Glomerular visceral epithelial cell (primary cell): ENCODE measurements around the gene CEMIP.

Source experiments
- DNase-seq: peaks from one replicate; pipeline ENCODE4 v3.0.0-alpha.2; 2016; ENCODE audit errors: extremely low spot score

The CEMIP gene

DNA sequence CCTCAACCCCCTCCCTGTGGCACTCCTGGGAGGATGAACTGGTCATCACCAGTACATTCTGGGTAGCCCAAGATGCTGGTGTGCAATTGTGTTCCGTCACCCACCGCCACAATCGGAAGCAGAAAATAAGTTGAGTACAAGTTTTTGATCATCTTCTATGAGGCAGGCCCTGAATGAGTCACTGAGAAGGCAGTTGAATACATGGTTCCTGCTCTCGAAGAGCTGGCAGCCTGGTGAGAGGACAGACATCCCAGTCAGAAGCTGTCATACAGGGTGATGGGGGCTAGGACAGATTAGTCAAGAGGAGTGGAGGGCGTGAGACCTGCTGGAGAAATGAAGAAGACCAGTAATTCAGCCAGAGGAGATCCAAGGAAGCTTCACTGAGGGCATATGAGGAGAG, 6.2 kb downstream of the CEMIP start:
- no peak for DNase-seq

DNA sequence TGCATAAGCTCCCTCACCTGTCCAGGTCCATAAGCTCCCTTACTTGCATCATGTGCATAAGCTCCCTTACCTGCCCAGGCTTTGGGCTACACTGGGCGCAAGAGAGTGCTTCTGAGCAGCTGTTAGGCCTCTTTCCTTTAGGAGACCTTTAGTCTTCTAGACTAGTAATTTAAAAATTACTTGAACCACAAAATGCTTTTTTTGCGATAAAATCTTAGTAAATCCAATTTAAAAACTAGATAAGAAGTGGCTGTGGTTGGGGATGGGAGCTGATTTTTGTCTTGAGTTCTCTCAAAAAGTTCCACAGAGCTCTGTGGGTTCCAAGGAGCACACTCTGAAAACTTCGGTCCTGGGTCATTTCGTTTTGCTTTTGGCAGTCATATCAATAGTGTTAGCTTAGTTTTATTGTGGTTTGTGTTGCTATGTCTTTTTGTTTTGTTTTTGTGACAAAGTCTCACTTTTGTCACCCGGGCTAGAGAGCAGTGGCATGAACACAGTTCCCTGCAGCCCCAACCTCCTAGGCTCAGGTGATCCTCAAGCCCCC, 6.7 kb downstream of the CEMIP start:
- DNase-seq, result no peak

DNA sequence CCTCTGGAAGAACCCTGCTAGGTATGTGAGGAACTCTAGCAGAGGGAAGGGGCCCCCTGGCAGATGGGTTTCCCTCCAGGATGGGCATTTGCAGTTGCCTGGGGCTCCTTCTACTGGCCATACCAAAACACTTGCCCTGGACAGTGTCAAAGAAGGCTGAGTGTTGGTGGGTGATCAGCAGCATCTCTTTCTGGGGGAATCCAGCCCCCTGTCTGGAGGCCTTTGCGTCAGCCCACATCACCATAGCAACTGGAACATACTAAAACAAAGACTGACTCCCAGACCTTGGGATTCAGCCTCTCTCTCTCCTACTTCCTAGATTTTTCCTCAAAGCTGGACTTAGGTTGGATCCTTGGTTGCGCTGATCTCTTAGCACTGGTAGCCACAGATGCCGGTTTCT, 8.1 kb downstream of the CEMIP start:
- DNase-seq, result no peak

DNA sequence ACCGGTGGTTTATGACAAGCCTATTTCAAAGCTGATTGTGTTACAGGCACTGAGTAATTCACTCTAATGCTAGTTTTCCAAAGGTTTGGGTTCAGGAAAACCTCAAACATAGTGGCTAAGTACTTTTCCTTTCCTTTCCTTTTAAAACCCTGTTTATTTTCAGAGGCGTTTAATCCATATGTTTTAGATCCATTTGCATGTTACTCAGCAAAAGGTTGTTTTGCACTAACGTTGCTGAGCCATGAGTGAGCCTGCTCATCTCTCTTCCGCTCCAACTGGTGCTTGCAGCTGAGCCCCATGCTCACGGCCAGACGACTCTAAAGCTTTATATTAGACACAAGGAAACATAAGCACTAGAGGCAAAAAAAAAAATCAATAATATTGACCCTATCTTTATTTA, 9.4 kb downstream of the CEMIP start:
- no peak for DNase-seq

DNA sequence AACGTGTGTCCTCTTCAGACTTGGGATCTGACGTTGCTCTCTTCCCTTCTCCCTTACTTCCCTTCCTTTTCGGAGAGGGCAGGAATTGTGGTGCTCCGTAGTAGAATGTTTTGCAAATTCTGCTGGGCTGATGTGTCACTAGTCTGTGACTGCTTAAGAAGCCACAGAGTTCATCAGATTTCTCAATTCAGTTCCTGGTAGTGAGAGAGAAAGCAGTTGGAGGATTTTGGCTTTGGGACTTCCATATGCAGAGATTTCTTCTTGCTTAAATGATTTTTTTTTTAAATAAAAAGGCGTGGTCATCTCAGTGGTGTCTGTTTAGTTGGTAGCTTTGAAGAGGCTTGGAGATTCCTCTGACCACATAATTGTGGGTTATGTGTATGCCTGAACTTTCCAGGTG, 10.1 kb downstream of the CEMIP start:
- DNase-seq, result peak; percentile 61

DNA sequence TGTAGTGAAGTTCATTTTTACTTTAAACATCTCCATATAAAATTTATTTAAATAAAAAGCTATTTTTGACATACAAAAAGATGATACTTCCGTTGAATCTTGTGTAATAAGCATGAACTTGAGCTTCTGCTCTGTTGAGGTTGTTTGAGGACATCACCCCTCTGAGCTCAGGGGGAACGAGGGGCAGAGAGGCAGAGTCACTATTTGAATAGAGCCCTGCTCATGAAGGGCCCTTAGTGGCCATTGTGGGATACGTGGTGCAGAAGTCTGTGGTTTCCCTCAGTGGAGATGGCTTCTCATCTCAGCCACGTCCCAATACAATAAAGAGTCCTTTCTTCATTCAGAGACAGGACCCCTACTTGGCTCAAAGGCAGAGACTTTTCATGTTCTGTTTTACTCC, 10.6 kb downstream of the CEMIP start:
- no peak for DNase-seq

DNA sequence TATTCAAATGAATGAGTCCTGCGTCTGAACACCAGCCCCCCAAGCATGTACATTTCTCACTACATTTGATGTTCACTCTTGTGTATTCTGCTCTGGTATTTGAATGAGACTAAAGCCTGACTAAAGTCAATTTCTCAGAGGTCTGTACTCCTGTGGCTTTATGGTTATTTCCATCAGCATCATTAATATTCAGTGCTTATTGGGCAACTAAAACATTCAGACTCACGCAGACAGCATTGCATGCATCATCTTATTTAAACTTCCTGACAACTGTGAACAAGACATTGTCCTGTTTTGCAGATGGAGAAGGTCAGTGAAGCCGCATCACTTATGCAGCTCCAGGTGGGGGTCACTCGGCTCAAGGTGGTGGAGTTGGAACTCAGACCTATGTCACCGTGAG, 11.1 kb downstream of the CEMIP start:
- no peak for DNase-seq

DNA sequence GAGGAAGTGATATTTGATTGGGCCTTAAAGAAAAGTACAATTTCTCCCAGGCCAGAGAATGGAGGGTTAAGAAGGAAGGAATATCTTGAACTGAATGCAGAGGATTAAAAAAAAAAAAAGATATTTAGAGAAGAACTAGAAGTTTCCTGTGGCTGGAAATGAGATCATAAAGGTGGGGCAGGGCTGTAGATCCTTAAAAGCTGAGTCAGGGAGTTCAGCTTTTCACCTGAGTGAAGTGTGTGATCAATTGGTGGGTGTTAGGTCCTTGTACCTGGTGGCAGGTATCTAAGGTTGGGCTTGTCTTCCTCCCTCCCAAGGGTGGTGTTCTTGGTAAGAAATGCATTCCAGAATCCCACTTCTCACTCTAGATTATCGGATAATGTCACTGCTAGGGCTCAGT, 11.8 kb downstream of the CEMIP start:
- DNase-seq, result no peak

DNA sequence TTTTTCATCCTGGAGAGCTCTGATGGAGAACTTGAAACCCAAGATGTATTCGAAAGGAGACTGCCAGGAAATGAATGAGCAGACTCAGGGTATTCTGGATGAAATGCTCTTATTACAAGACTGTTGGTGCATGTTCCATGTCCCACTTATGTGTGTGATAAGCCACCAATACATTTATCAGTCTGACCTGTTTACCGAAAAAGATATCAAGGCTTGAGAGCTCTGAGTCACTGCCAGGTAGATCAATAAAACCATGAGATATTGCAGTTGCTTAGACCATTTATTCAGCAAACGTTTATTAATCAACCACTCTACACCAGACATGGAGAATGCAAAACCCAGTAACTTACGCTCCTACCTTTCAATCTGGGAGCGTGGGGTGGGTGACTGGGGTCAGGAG, 17.2 kb downstream of the CEMIP start:
- DNase-seq, result no peak

DNA sequence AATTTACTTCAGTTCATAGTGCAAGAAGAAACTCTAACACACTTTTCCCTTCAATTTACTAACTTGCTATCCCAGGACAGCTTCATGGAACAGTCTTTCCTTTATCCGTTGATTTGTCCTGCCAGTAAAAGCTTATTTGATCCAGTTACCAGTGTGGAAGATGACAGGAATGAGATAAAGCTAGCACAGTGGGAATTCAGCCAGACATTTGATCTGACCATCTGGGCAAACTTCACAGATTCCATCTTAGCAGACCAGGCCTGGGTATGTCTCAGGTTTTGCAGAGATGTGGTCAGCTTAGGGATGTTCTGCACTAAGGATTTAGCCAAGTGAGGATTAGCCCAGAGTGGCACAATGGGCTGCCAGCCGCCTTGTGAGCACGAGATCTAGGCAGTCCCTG, 19.7 kb downstream of the CEMIP start:
- no peak for DNase-seq

DNA sequence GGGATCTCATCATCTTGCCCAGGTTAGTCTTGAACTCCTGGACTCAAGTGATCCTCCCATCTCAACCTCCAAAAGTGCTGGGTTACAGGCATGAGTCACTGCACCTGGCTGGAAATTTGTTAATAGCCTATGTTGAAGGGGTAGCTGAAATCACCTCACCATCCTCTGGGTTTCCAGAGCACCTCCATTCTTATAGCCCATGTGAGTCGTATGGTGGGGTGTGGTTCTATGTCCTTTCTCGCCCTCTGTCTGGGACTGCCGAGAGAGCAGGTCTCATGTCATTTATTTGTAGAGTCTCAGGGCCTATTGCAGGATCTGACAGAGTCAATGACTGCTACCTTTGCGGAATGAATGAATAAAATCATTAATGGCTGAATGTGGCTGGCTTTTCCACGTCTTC, 20.9 kb downstream of the CEMIP start:
- no peak for DNase-seq

DNA sequence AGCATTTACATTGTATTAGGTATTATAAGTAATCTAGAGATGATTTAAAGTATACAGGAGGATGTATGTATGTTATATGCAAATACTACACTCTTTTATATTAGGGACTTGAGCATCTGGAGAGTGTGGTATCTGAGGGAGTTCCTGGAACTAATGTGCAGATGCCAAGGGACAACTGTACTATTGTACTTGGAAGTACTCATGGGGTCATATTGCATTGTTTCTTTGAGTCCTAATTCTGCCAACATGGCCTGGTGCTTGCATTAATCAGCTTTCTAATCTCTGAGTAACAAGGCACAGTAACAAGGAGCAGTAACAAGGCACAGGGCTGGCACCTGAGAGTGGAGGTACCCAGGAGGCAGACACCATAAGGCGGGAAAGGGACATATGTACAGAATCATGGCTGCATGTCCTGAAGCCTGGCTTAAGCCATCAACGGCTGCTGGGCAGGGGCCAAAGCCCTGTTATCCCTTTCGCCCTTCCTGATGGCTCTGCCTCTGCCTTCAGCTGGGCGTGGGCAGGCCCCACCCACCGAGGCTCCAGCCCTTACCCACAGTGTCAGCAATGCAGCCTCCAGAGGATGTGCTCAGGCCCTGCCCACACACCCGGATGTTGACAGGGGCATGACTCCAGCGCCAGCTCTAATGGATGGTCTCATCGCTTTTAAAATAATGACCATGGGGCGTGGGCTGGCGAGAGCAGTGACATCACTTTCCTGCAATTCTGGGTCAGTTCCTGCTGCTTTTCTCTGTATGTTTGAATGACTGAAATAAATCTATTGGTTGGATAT, 22.9 kb downstream of the CEMIP start:
- no peak for DNase-seq

DNA sequence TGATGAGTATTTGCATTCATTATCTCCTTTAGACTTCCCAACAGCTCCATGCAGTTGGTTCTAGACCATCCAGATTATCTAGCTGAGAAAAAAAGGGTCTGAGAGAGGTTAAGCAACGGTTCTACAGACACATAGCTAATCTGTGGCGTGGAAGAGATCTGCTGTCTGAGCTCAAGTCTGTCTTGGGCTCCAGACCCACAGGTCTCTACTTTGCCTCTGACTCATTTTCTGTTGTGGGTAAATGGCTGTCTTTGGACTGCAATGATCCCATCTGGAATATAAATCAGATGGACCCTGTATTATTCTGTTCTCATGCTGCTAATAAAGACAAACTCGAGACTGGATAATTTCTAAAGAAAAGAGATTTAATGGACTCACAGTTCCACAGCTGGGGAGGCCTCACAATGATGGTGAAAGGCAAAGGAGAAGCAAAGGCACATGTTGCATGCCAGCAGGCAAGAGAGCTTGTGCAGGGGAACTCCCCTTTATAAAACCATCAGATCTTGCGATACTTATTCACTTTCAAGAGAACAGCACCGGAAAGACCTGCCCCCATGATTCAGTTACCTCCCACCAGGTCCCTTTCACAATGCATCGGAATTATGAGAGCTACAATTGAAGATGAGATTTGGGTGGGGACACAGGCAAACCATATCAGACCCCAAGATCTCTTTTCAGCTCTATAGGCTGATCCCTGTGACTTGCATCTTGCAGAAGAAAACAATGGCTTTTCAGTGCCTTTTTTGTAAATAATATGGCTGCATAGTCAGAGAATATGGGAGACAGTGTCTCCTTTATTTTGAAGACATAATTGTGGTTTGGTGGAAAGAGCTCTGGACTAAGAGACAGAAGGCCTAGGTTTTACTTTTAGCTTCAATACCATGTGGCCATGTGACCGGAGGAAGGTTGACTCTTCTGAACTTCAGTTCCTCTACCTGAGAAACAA, 24.7 kb downstream of the CEMIP start:
- DNase-seq, result no peak

DNA sequence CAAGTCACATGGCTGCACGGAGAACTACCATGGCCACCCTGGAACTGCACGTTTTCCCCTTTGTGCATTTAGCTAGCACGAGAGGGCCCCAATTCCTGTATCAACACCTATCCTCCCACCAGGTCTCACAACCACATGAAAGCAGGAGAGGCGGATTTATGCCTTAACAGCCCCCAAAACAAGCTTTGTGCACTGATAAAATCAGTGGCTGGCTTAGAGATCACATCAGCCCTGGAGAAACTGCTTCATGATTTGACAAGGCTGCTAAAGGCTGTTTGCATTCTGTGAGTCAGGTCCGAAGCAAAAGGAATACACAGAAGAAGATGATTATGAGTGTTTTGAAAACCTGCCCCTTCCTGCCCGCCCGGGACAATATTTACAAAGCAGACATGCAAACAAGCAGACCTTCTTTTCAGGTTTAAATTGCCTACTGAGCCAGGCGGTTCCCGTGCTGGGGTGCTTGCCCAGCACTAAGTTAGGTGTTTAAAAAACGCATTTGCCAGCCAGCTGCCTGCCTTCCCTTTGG, 25.9 kb downstream of the CEMIP start:
- DNase-seq, result no peak

DNA sequence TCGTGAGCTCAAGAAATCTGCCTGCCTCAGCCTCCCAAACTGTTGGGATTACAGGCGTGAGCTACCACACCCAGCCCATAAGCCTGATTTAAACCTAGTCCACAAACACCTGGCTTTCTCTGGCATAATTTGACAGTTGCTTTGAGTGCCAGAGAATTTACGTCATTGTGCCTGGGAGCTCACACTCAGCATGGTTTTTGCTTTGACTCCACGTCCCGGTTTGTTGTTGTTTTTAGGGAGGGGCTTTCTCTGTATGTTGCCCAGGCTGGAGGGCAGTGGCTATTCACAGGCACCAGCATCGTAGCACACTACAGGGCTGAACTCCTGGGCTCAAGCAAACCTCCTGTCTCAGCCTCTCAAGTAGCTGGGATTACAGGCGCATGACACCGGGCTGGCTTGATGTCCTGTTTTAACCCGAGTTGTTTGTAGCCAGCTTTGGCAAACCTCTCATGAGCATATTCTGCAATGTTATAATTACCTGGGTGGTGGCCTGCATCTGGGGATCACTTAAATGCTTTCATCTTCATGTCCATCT, 32.7 kb downstream of the CEMIP start:
- no peak for DNase-seq

DNA sequence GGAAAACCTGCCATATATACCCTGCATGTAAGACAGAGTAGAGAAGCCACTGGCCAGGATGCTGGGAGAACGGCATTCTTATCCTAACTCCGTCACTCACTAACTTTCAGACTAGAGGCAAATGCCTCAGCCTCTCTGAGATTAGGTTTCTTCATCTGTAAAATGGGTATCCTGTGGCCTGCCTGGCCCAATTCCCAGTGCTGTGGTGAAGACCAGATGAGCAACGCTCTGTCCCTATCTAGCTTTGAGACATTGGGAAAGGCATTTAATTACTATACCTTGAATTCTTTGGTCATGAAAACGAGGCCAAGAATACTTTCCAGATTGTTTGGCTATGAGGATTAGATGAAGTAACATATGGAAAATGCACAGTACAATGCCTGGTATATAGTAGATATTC, 35.9 kb downstream of the CEMIP start:
- DNase-seq, result no peak

DNA sequence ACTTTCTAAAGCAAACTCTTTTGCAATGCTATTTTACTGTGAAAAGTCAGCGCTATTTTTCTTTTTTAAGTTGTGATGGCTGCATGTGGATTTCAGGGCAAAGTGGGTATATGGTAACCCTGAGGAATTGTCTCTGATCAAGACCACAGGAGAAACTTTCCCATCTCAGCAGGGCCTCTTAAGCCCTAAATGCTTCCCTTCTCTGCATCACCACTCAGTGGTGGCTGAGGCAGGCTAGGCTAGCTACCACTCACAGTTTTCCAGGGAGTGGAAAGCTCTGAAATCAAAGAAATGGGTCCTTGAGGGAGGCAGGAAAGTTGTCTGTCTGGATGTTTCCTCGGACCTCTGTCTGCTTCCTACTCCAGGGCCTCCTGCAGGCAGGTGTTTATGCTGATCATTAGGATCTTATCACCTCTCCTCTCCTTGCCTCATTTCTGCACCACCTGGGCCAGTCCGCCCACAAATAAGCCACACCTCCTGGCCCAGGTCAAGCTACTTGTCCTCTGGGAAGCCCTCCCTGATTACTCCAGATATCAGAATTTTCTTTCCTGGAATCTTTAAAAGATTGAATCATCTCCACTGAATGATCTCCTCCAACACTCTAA, 37.0 kb downstream of the CEMIP start:
- no peak for DNase-seq

DNA sequence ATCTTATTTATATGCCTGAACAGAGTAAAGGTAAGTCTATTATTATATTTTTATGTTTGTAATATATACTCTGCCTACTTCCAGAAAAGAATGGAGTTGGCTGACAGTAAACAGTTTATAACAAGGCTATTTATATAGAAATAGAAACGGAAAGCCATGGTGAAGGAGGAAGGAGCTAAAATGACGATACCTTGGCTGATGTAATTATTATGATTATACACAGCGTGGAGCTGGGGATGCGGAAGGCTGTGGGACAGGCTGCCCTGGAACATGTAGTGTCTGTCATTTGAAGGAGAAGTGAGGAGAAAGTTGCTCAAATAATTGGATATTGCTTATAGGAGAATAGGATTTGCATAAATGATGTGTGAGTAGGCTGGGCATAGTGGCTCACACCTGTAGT, 37.8 kb downstream of the CEMIP start:
- no peak for DNase-seq

DNA sequence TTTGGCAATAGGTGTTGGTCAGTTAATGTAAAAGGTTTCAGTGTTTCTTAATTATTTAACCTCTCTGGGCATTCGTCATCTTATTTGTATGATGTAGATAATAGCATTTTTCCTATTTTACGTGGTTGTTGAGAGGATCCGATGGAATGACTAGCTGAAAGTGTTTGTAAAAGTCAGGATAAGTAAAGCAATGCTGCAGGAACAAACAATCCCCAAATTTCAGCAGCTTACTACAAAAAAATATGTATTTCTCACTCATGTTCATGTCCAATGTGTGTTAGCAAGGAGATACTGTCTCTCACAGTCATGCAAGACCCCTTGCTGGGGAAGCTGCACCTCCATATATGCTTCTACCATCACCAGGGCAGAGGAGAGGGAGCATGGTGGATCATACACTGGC, 38.7 kb downstream of the CEMIP start:
- DNase-seq, result no peak

DNA sequence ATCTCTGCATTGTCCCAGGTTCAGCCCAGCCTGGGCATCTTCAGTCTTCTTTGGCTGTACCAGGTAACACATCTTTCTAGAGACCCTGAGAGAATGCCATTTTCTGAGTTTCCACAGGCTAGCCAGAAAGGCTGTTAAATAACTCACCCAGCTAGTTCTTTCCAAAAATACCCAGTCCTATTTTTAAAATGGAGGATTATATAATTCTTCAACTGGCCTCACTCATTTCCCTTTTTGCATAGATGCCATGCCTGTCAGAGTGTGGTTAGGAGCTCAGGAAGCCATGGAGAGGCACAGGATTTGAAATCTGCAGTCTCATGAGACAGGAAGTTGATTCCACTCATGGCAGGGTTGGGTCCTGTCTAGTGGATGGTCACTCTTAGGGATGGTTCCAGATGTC, 39.8 kb downstream of the CEMIP start:
- DNase-seq, result no peak

DNA sequence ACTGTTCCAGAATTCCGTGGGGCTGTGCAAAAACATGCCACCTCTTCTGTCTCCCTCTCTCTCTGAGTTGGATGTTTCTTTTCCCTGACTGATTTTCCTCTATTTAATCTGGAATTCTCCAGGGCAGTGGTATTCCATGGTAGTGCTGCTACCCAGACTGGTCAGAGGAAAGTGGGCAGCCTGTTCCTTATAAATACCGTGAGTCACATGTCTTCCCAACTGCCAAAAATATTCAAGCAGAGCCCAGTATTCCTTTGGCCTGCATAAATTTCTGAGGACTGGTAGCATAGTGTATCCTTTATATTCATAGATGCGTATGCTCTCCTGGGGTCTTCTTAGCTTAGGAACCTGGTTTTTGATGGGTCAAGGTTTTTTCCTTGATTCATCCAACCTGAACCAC, 40.9 kb downstream of the CEMIP start:
- DNase-seq, result no peak

DNA sequence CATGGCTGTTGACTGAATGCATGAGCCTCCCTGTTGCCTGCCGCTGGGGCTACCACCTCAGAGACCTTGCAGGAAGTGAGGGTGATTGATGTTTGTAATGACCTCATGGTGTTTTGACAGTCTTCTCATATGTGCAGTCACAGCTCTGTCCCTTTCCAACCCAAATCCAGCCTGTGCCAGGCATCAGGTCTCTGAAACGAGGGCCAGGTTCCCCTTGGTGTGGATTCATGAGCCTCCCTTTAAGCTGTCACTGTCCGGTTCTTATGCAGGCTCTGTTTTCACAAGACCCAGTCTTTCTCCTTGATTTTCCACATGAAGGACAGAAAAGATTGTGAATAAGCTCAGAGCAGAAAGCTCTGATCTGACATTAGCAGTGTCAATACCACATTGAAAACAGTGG, 43.1 kb downstream of the CEMIP start:
- no peak for DNase-seq
